DND-41 (cell line): ENCODE results near the gene PCDH8.

Experiments
- ATAC-seq: fragments of 200-7000 bp; cut with Tn5 transposase; 3 replicates; pipeline ENCODE4 v1.9.1; 2021; ENCODE audit warnings: low read depth; ENCODE audit not compliant: insufficient read depth
- DNase-seq: peaks from one replicate; pipeline ENCODE4 v3.0.0-alpha.2; 2020
- H2AFZ ChIP-seq: 2 replicates; pipeline ENCODE4 v1.6.0; 2012; ENCODE audit warnings: low read depth, low read length
- H3K27ac ChIP-seq: 2 replicates; pipeline ENCODE4 v1.5.1; 2012; ENCODE audit warnings: low read length, inconsistent platforms
- H3K27me3 ChIP-seq: fragments of 200-600 bp; sonication (generic); 2 replicates; pipeline ENCODE4 v1.6.0; 2012; ENCODE audit warnings: low read length, mild to moderate bottlenecking, inconsistent platforms; ENCODE audit not compliant: insufficient read depth, poor library complexity
- H3K36me3 ChIP-seq: 2 replicates; pipeline ENCODE4 v1.5.1; 2012; ENCODE audit warnings: low read length, inconsistent platforms; ENCODE audit not compliant: insufficient read depth
- H3K4me1 ChIP-seq: 2 replicates; pipeline ENCODE4 v1.5.1; 2012; ENCODE audit warnings: mild to moderate bottlenecking, low read length; ENCODE audit not compliant: insufficient read depth
- H3K4me2 ChIP-seq: 2 replicates; pipeline ENCODE4 v1.6.0; 2012; ENCODE audit warnings: mild to moderate bottlenecking, moderate library complexity, low read length, inconsistent platforms; ENCODE audit not compliant: insufficient read depth
- H3K4me3 ChIP-seq, 2 experiments: fragments of 200-600 bp in 1 of 2; shearing (Covaris generic) in 1 of 2; 2 replicates each; pipeline ENCODE4 v1.5.1; 2012 to 2016; ENCODE audit warnings: inconsistent platforms in 2 of 2, low read length in 2 of 2, mild to moderate bottlenecking in 2 of 2, low read depth in 1 of 2, moderate library complexity in 1 of 2
- H3K79me2 ChIP-seq: 2 replicates; pipeline ENCODE4 v1.6.0; 2012; ENCODE audit warnings: low read length, inconsistent platforms; ENCODE audit not compliant: insufficient read depth
- H3K9ac ChIP-seq: 2 replicates; pipeline ENCODE4 v1.6.0; 2012; ENCODE audit warnings: low read depth, mild to moderate bottlenecking, inconsistent platforms, low read length, moderate library complexity
- H3K9me3 ChIP-seq: 2 replicates; pipeline ENCODE4 v1.5.1; 2012; ENCODE audit warnings: low read length, moderate library complexity, mild to moderate bottlenecking, inconsistent platforms; ENCODE audit not compliant: insufficient read depth, severe bottlenecking
- H4K20me1 ChIP-seq: 2 replicates; pipeline ENCODE4 v1.6.0; 2012; ENCODE audit warnings: low read length; ENCODE audit not compliant: insufficient read depth
- CTCF ChIP-seq: IDR thresholded peaks from 2 replicates; pipeline ENCODE4 v1.5.1; 2012; ENCODE audit warnings: borderline replicate concordance, low read length, moderate library complexity, mild to moderate bottlenecking; ENCODE audit not compliant: poor library complexity, severe bottlenecking; ENCODE audit errors: extremely low read depth
- EZH2 ChIP-seq: IDR thresholded peaks from 3 replicates; pipeline ENCODE4 v1.6.1; 2012; ENCODE audit warnings: borderline replicate concordance, low read depth, mild to moderate bottlenecking, moderate library complexity, low read length, inconsistent platforms; ENCODE audit not compliant: severe bottlenecking

PCDH8 gene

GRCh38 chr13:52800856-52801255 lies 47.6 kb downstream of the PCDH8 start:
- Histone ChIP-seq H3K9ac (no peak overlapping the region), H3K4me1 (no peaks in the 10 kb centered on the region), H3K79me2 (no peaks in the 10 kb centered on the region), H3K9me3 (no peaks in the 10 kb centered on the region), H3K4me3 (no peak overlapping the region), H3K36me3 (no peaks in the 10 kb centered on the region), H3K4me2 (no peak overlapping the region), H3K27ac (no peak overlapping the region), H2AFZ (no peak overlapping the region), H3K27me3 (peaks cover 3% of the 10 kb centered on the region), H4K20me1 (no peaks in the 10 kb centered on the region)
- no peak for DNase-seq
- no peak for ATAC-seq
- TF ChIP-seq CTCF (no peak), EZH2 (no peak)

- no peaks in the 10 kb centered on the region for H4K20me1 ChIP-seq
- H3K36me3 ChIP-seq = no peaks in the 10 kb centered on the region
- H3K4me2 ChIP-seq = no peak overlapping the region
- TF ChIP-seq CTCF = no peak
- TF ChIP-seq EZH2 = no peak
- no peaks in the 10 kb centered on the region for H3K27me3 ChIP-seq
- no peak for DNase-seq
- no peaks in the 10 kb centered on the region for H3K4me1 ChIP-seq
- H3K9me3 ChIP-seq = no peaks in the 10 kb centered on the region
- H3K4me3 ChIP-seq = no peak overlapping the region
- no peaks in the 10 kb centered on the region for H3K79me2 ChIP-seq
- H2AFZ ChIP-seq = no peak overlapping the region
- H3K27ac ChIP-seq = no peak overlapping the region
- no peak overlapping the region for H3K9ac ChIP-seq
- ATAC-seq = no peak
Measured at GRCh38 chr13:52798770-52799430, 49.5 kb downstream of the PCDH8 start.

- Histone ChIP-seq H3K9ac (no peak overlapping the region), H4K20me1 (no peaks in the 10 kb centered on the region), H3K79me2 (no peaks in the 10 kb centered on the region), H3K4me1 (no peaks in the 10 kb centered on the region), H3K4me2 (no peak overlapping the region), H3K36me3 (no peaks in the 10 kb centered on the region), H2AFZ (no peak overlapping the region), H3K27me3 (no peaks in the 10 kb centered on the region), H3K4me3 (no peak overlapping the region), H3K27ac (no peak overlapping the region), H3K9me3 (no peaks in the 10 kb centered on the region)
- no peak for ATAC-seq
- DNase-seq = no peak
- TF ChIP-seq CTCF (no peak), EZH2 (no peak)
Measured at GRCh38 chr13:52797176-52797575, 51.3 kb downstream of the PCDH8 start.

GRCh38 chr13:52794589-52794988 lies 53.9 kb downstream of the PCDH8 start:
- no peak overlapping the region for H2AFZ ChIP-seq
- no peak overlapping the region for H3K27ac ChIP-seq
- no peaks in the 10 kb centered on the region for H3K27me3 ChIP-seq
- H3K4me1 ChIP-seq = no peaks in the 10 kb centered on the region
- ATAC-seq = no peak
- TF ChIP-seq EZH2 (no peak), CTCF (no peak)
- no peaks in the 10 kb centered on the region for H4K20me1 ChIP-seq
- DNase-seq = no peak
- no peaks in the 10 kb centered on the region for H3K79me2 ChIP-seq
- no peak overlapping the region for H3K4me3 ChIP-seq
- H3K36me3 ChIP-seq = no peaks in the 10 kb centered on the region
- H3K4me2 ChIP-seq = no peak overlapping the region
- H3K9ac ChIP-seq = no peak overlapping the region
- no peaks in the 10 kb centered on the region for H3K9me3 ChIP-seq
